Mesenchymal stem cell (in vitro differentiated cells and primary cell): ENCODE results near the gene UBE2E2.
A peak's percentile ranks its signal among the peaks of the same experiment; 100 is the strongest.

Experiments
- DNase-seq: peaks from one replicate; pipeline ENCODE4 v3.0.0-alpha.2; 2013
- H2AFZ ChIP-seq: one replicate; pipeline ENCODE4 v1.6.1; 2013; ENCODE audit warnings: low read depth, mild to moderate bottlenecking, control low read depth, inconsistent platforms, low read length, moderate library complexity
- H2AK5ac ChIP-seq: 2 replicates; pipeline ENCODE4 v1.6.1; 2013; ENCODE audit warnings: low read length, moderate library complexity, mild to moderate bottlenecking, inconsistent platforms; ENCODE audit not compliant: severe bottlenecking
- H2BK120ac ChIP-seq: one replicate; pipeline ENCODE4 v1.6.1; 2013; ENCODE audit warnings: low read depth, mild to moderate bottlenecking, inconsistent platforms, low read length, moderate library complexity
- H2BK12ac ChIP-seq, 2 experiments: one replicate each; pipeline ENCODE4 v1.6.1; 2013; ENCODE audit warnings: inconsistent platforms in 2 of 2, low read length in 2 of 2, mild to moderate bottlenecking in 2 of 2, moderate library complexity in 2 of 2, control low read depth in 1 of 2
- H2BK15ac ChIP-seq: one replicate; pipeline ENCODE4 v1.6.1; 2013; ENCODE audit warnings: mild to moderate bottlenecking, low read depth, inconsistent platforms; ENCODE audit not compliant: poor library complexity, severe bottlenecking
- H2BK5ac ChIP-seq: 2 replicates; pipeline ENCODE4 v1.6.1; 2013; ENCODE audit warnings: low read depth, mild to moderate bottlenecking, low read length, control low read depth, inconsistent platforms; ENCODE audit not compliant: poor library complexity, severe bottlenecking
- H3K14ac ChIP-seq, 2 experiments: one replicate each; pipeline ENCODE4 v1.6.1; 2013; ENCODE audit warnings: inconsistent platforms in 2 of 2, low read length in 2 of 2, control low read depth in 1 of 2, mild to moderate bottlenecking in 1 of 2, moderate library complexity in 1 of 2
- H3K18ac ChIP-seq, 2 experiments: one replicate each; pipeline ENCODE4 v1.6.1; 2013; ENCODE audit warnings: inconsistent platforms in 2 of 2, low read length in 2 of 2, control low read depth in 1 of 2, low read depth in 1 of 2, mild to moderate bottlenecking in 1 of 2
- H3K23ac ChIP-seq, 2 experiments: one replicate each; pipeline ENCODE4 v1.6.1; 2013; ENCODE audit warnings: inconsistent platforms in 2 of 2, low read length in 2 of 2, mild to moderate bottlenecking in 2 of 2, moderate library complexity in 2 of 2, control low read depth in 1 of 2
- H3K27ac ChIP-seq: 2 replicates; pipeline ENCODE4 v1.5.1; 2013; ENCODE audit warnings: mild to moderate bottlenecking, moderate library complexity, low read length, control low read depth, inconsistent platforms; ENCODE audit not compliant: poor library complexity, severe bottlenecking
- H3K27me3 ChIP-seq, 2 experiments: 2 replicates each; pipeline versions ENCODE4 v1.6.1 to v1.7.0; 2013; ENCODE audit warnings: low read length in 2 of 2, mild to moderate bottlenecking in 2 of 2, moderate library complexity in 2 of 2, control low read depth in 1 of 2, inconsistent platforms in 1 of 2; ENCODE audit not compliant: control insufficient read depth in 1 of 2, insufficient read depth in 1 of 2
- H3K36me3 ChIP-seq, 2 experiments: 2 replicates each; pipeline versions ENCODE4 v1.6.1 to v1.7.0; 2013; ENCODE audit warnings: low read length in 2 of 2, control low read depth in 1 of 2, inconsistent platforms in 1 of 2, low read depth in 1 of 2, mild to moderate bottlenecking in 1 of 2; ENCODE audit not compliant: insufficient read depth in 2 of 2, control insufficient read depth in 1 of 2
- H3K4ac ChIP-seq, 2 experiments: one replicate each; pipeline ENCODE4 v1.6.1; 2013; ENCODE audit warnings: inconsistent platforms in 2 of 2, low read length in 2 of 2, mild to moderate bottlenecking in 2 of 2, moderate library complexity in 2 of 2, control low read depth in 1 of 2, low read depth in 1 of 2
- H3K4me1 ChIP-seq: 2 replicates; pipeline ENCODE4 v1.6.1; 2013; ENCODE audit warnings: low read depth, low read length, control low read depth; ENCODE audit not compliant: control insufficient read depth, insufficient read depth
- H3K4me2 ChIP-seq: 2 replicates; pipeline ENCODE4 v1.6.1; 2013; ENCODE audit warnings: low read length, mild to moderate bottlenecking, inconsistent platforms; ENCODE audit not compliant: poor library complexity, severe bottlenecking
- H3K4me3 ChIP-seq, 2 experiments: 2 replicates each; pipeline versions ENCODE4 v1.5.1 to v1.7.0; 2013; ENCODE audit warnings: low read length in 2 of 2, mild to moderate bottlenecking in 2 of 2, control low read depth in 1 of 2, low read depth in 1 of 2; ENCODE audit not compliant: insufficient read depth in 1 of 2
- H3K79me1 ChIP-seq: replicated peaks from 2 replicates; pipeline ENCODE4 v1.6.1; 2013; ENCODE audit warnings: mild to moderate bottlenecking, control low read depth, low read length, inconsistent platforms; ENCODE audit not compliant: poor library complexity, severe bottlenecking
- H3K9ac ChIP-seq: 2 replicates; pipeline ENCODE4 v1.7.0; 2013; ENCODE audit warnings: mild to moderate bottlenecking, low read length, moderate library complexity
- H3K9me3 ChIP-seq: 2 replicates; pipeline ENCODE4 v1.7.0; 2013; ENCODE audit warnings: mild to moderate bottlenecking, low read length; ENCODE audit not compliant: control insufficient read depth
- H4K8ac ChIP-seq: one replicate; pipeline ENCODE4 v1.6.1; 2013; ENCODE audit warnings: inconsistent platforms, mild to moderate bottlenecking, low read length, moderate library complexity
- H4K91ac ChIP-seq: one replicate; pipeline ENCODE4 v1.6.1; 2013; ENCODE audit warnings: mild to moderate bottlenecking, low read length, inconsistent platforms
- WGBS: methylation state at CpG from one replicate; pipeline ENCODE4 v1.1.7; 2013; ENCODE audit warnings: mixed read lengths; 5-methylcytosine and 5-hydroxymethylcytosine counted together

UBE2E2 gene

GRCh38 chr3:23440416-23441294 is 237.5 kb downstream of the UBE2E2 start:
- no peaks in the 10 kb centered on the region for H3K9me3 ChIP-seq
- no peak overlapping the region for H3K4me3 ChIP-seq
- H3K27me3 ChIP-seq: no peaks in the 10 kb centered on the region
- no peak overlapping the region for H2BK5ac ChIP-seq
- peaks cover 2% of the 10 kb centered on the region for H3K4me1 ChIP-seq
- H3K18ac ChIP-seq: no peak overlapping the region
- H2BK120ac ChIP-seq: no peak overlapping the region
- no peak overlapping the region for H3K4me2 ChIP-seq
- WGBS: 92% methylated on average over 12 of the region's 12 CpGs
- no peak overlapping the region for H3K27ac ChIP-seq
- H3K79me1 ChIP-seq: peaks cover 36% of the 10 kb centered on the region
- no peak overlapping the region for H2BK15ac ChIP-seq
- H2AFZ ChIP-seq: no peak overlapping the region
- H2BK12ac ChIP-seq: no peak overlapping the region
- no peak overlapping the region for H3K4ac ChIP-seq
- no peak overlapping the region for H4K8ac ChIP-seq
- DNase-seq: no peak
- no peak overlapping the region for H3K9ac ChIP-seq
- H3K23ac ChIP-seq: no peak overlapping the region
- H3K14ac ChIP-seq: no peak overlapping the region
- H4K91ac ChIP-seq: no peak overlapping the region
- no peak overlapping the region for H2AK5ac ChIP-seq
- no peaks in the 10 kb centered on the region for H3K36me3 ChIP-seq

- Histone ChIP-seq H2BK120ac (no peak overlapping the region), H2BK12ac (no peak overlapping the region), H2BK15ac (no peak overlapping the region), H2AK5ac (no peak overlapping the region), H3K14ac (no peak overlapping the region), H3K23ac (no peak overlapping the region), H2AFZ (no peak overlapping the region), H3K9ac (no peak overlapping the region), H3K27me3 (no peaks in the 10 kb centered on the region), H4K91ac (no peak overlapping the region), H3K4me1 (peaks cover 2% of the 10 kb centered on the region), H3K9me3 (no peaks in the 10 kb centered on the region), H3K36me3 (no peaks in the 10 kb centered on the region), H3K18ac (no peak overlapping the region), H3K27ac (peak overlapping the region; percentile 38), H3K4ac (no peak overlapping the region), H4K8ac (no peak overlapping the region), H2BK5ac (no peak overlapping the region), H3K4me3 (no peak overlapping the region), H3K79me1 (peaks cover 31% of the 10 kb centered on the region), H3K4me2 (no peak overlapping the region)
- WGBS: 83% methylated on average over 2 of the region's 4 CpGs
- DNase-seq: peak; percentile 58
Observed at GRCh38 chr3:23442598-23443383, 239.7 kb downstream of the UBE2E2 start.

- H2BK5ac ChIP-seq: no peak overlapping the region
- no peak overlapping the region for H3K23ac ChIP-seq
- H3K4me1 ChIP-seq: peaks cover 2% of the 10 kb centered on the region
- H3K27me3 ChIP-seq: no peaks in the 10 kb centered on the region
- no peak overlapping the region for H4K8ac ChIP-seq
- H2BK12ac ChIP-seq: no peak overlapping the region
- WGBS: 98% methylated on average over 1 of the region's 1 CpG
- H2AK5ac ChIP-seq: no peak overlapping the region
- no peak overlapping the region for H2BK120ac ChIP-seq
- no peaks in the 10 kb centered on the region for H3K9me3 ChIP-seq
- no peaks in the 10 kb centered on the region for H3K36me3 ChIP-seq
- no peak overlapping the region for H4K91ac ChIP-seq
- no peak overlapping the region for H2AFZ ChIP-seq
- peaks cover 33% of the 10 kb centered on the region for H3K79me1 ChIP-seq
- no peak overlapping the region for H3K27ac ChIP-seq
- H3K4me2 ChIP-seq: no peak overlapping the region
- DNase-seq: no peak
- H2BK15ac ChIP-seq: no peak overlapping the region
- H3K14ac ChIP-seq: no peak overlapping the region
- no peak overlapping the region for H3K18ac ChIP-seq
- H3K9ac ChIP-seq: no peak overlapping the region
- no peak overlapping the region for H3K4ac ChIP-seq
- H3K4me3 ChIP-seq: no peak overlapping the region
Observed at GRCh38 chr3:23444386-23444785, 241.3 kb downstream of the UBE2E2 start.

GRCh38 chr3:23446301-23446700 is 243.2 kb downstream of the UBE2E2 start:
- Histone ChIP-seq H2AK5ac (no peak overlapping the region), H3K36me3 (no peaks in the 10 kb centered on the region), H3K9ac (no peak overlapping the region), H3K27me3 (no peaks in the 10 kb centered on the region), H2BK12ac (no peak overlapping the region), H3K4me3 (no peak overlapping the region), H2BK15ac (no peak overlapping the region), H4K91ac (no peak overlapping the region), H3K27ac (no peak overlapping the region), H2BK120ac (no peak overlapping the region), H3K14ac (no peak overlapping the region), H2BK5ac (no peak overlapping the region), H3K18ac (no peak overlapping the region), H3K4me2 (no peak overlapping the region), H2AFZ (no peak overlapping the region), H3K79me1 (peaks cover 31% of the 10 kb centered on the region), H3K9me3 (no peaks in the 10 kb centered on the region), H3K23ac (no peak overlapping the region), H4K8ac (no peak overlapping the region), H3K4ac (no peak overlapping the region), H3K4me1 (peaks cover 2% of the 10 kb centered on the region)
- no peak for DNase-seq
- 95% methylated on average over 3 of the region's 3 CpGs for WGBS
